Measurements from ENCODE around the gene ELF1. TPM values are rescaled to one million over a fixed set of nuclear protein-coding genes. Genes with fewer than 3 reads are reported as not detected.
A peak's percentile ranks its signal among the peaks of the same experiment; 100 is the strongest.

The ELF1 gene
- total and polyA plus RNA-seq, 2 donors from 2014 or later: 12.0 to 95.1 TPM

- Histone ChIP-seq H3K27ac (ENCODE audit: low read depth in 2 of 2, low read length in 2 of 2) (peak overlapping the region; percentile 28 to 88), H3K4me1 (ENCODE audit: control insufficient read depth in 2 of 3, insufficient read depth in 2 of 3, low read depth in 1 of 3, low read length in 3 of 3) (peaks cover 0 to 38% (median 16%) of the 10 kb centered on the region in 3 donors), H3K9me3 (ENCODE audit: control insufficient read depth in 2 of 3, insufficient read depth in 1 of 3, low read length in 3 of 3) (no peaks in the 10 kb centered on the region), H3K9ac (ENCODE audit: low read length in 3 of 3) (peak overlapping the region in 2 of 3 donors; percentile 14 to 25), H3K27me3 (ENCODE audit: control insufficient read depth, insufficient read depth, low read length) (no peaks in the 10 kb centered on the region), H3K36me3 (ENCODE audit: control insufficient read depth in 2 of 3, insufficient read depth in 3 of 3, low read length in 3 of 3) (no peaks in the 10 kb centered on the region), H3K4me3 (ENCODE audit: low read length in 3 of 3) (peak overlapping the region in 2 of 3 donors; percentile 8 to 35)
- FAIRE-seq: no peak
- DNase-seq: peak in 2 of 5 donors; percentile 26 to 28
- intact Hi-C loops (cut with DNase I): no loop called here
- no peak for TF ChIP-seq CTCF (IDR thresholded peaks at IDR 0.05; ENCODE audit: borderline replicate concordance, extremely low read depth, insufficient read depth)
Observed at GRCh38 chr13:40986101-40986856, 32.8 kb downstream of the ELF1 start.

GRCh38 chr13:40985381-40986100 lies 33.6 kb downstream of the ELF1 start:
- peak overlapping the region in 1 of 3 donors; percentile 62 for H3K4me3 ChIP-seq (ENCODE audit: low read length in 3 of 3)
- FAIRE-seq (no peak), DNase-seq (no peak)
- intact Hi-C loops (cut with DNase I): no loop called here
- H3K27me3 ChIP-seq (ENCODE audit: control insufficient read depth, insufficient read depth, low read length): no peaks in the 10 kb centered on the region
- peak overlapping the region; percentile 28 to 88 for H3K27ac ChIP-seq (ENCODE audit: low read depth in 2 of 2, low read length in 2 of 2)
- no peak for TF ChIP-seq CTCF (IDR thresholded peaks at IDR 0.05; ENCODE audit: borderline replicate concordance, extremely low read depth, insufficient read depth)
- no peaks in the 10 kb centered on the region for H3K36me3 ChIP-seq (ENCODE audit: control insufficient read depth in 2 of 3, insufficient read depth in 3 of 3, low read length in 3 of 3)
- peak overlapping the region in 2 of 3 donors; percentile 43 to 63 for H3K9ac ChIP-seq (ENCODE audit: low read length in 3 of 3)
- peaks cover 0 to 38% (median 16%) of the 10 kb centered on the region in 3 donors for H3K4me1 ChIP-seq (ENCODE audit: control insufficient read depth in 2 of 3, insufficient read depth in 2 of 3, low read depth in 1 of 3, low read length in 3 of 3)
- H3K9me3 ChIP-seq (ENCODE audit: control insufficient read depth in 2 of 3, insufficient read depth in 1 of 3, low read length in 3 of 3): no peaks in the 10 kb centered on the region

DNA sequence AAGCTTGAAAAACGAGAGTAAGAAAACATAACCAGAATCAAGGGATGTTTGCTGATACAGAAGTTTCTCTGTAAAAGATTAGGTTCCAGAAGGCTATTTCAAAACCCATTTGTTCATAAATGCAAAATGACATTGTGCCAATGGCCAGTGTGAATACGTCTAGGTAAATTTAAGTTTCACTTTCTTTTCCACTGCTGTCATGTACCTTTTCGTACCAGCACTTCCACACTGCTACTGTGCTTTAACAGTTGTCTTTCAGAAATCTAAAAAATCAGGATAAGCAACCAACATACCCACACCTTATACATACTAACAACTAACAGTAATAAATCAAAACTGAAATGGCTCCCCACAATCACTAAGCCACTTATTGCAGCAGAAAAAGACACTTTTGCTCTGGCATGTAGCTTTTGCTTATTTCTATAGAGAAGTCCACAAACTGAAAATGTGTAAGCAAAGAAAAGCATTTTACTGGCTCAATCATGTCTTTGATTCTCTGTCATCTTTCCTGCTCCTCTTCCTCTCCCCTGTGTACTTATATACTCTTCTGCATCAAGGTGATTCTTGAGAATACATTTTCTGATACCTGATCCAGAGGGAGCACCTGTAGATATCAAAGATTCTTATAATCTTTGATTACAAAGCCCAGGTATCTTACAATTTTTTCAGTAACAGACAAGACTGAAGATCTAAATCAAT lies 34.3 kb downstream of the ELF1 start:
- intact Hi-C loops (cut with DNase I): no loop called here
- H3K27ac ChIP-seq (ENCODE audit: low read depth in 2 of 2, low read length in 2 of 2): peak overlapping the region; percentile 44 to 88
- DNase-seq (no peak), FAIRE-seq (no peak)
- no peaks in the 10 kb centered on the region for H3K9me3 ChIP-seq (ENCODE audit: control insufficient read depth in 2 of 3, insufficient read depth in 1 of 3, low read length in 3 of 3)
- H3K4me3 ChIP-seq (ENCODE audit: low read length in 3 of 3): peak overlapping the region in 2 of 3 donors; percentile 57 to 62
- no peaks in the 10 kb centered on the region for H3K36me3 ChIP-seq (ENCODE audit: control insufficient read depth in 2 of 3, insufficient read depth in 3 of 3, low read length in 3 of 3)
- peak overlapping the region in 2 of 3 donors; percentile 43 to 63 for H3K9ac ChIP-seq (ENCODE audit: low read length in 3 of 3)
- H3K4me1 ChIP-seq (ENCODE audit: control insufficient read depth in 2 of 3, insufficient read depth in 2 of 3, low read depth in 1 of 3, low read length in 3 of 3): peaks cover 0 to 38% (median 16%) of the 10 kb centered on the region in 3 donors
- TF ChIP-seq CTCF (IDR thresholded peaks at IDR 0.05; ENCODE audit: borderline replicate concordance, extremely low read depth, insufficient read depth): no peak
- H3K27me3 ChIP-seq (ENCODE audit: control insufficient read depth, insufficient read depth, low read length): no peaks in the 10 kb centered on the region
